Stimulated activated CD4-positive, alpha-beta T cell treated with anti-CD3 and anti-CD28 coated beads, Interleukin-4, amount 100 ng/mL, for 24 hours (primary cell): ENCODE data around the gene PCDHA7.
"Not testable (repeated sequence)": the region's sequence is repeated elsewhere in the genome, so short reads cannot be mapped to it uniquely, and the experiment has no call there.

Experiments
- DNase-seq: peaks from one replicate; pipeline ENCODE4 v3.0.0-alpha.2; 2020

Gene PCDHA7

DNA sequence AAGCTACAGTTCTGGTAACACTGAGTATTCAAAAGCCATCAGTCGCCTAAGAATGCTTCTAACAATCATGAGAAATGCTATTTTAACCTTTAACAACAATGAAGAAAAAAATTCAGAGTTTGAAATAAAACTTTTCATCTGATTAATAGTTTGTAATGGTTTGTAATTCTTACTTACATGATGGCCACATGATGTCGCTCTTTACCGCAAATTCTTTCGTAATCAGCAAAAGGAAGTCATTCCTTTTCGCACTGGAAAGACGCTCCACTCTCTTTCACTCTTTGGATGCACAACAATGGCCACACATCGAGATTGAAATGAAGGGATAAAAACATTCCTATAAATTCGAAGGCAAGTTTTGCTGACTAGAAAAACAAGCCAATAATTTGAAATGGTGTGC is at the start of gene PCDHA7:
PCDHA7 (plus strand) TSS at position 277 of the 400 bp plus-strand sequence; CDS start at position 392, 115 bp downstream.
- no peak for DNase-seq

- DNase-seq = no peak
Measured at GRCh38 chr5:140785905-140786686, 48.0 kb upstream of the PCDHA7 start, which contains the start of gene PCDHA1. PCDHA1 (plus strand) TSS chr5:140786140.

DNA sequence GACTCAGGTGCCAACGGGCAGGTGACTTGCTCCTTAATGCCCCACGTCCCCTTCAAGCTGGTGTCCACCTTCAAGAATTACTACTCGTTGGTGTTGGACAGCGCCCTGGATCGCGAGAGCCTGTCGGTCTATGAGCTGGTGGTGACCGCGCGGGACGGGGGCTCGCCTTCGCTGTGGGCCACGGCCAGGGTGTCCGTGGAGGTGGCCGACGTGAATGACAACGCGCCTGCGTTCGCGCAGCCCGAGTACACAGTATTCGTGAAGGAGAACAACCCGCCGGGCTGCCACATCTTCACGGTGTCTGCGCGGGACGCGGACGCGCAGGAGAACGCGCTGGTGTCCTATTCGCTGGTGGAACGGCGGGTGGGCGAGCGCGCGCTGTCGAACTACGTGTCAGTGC is 46.6 kb upstream of the PCDHA7 start:
- not testable (repeated sequence) for DNase-seq

- not testable (repeated sequence) for DNase-seq
Measured at GRCh38 chr5:140787849-140788504, 46.1 kb upstream of the PCDHA7 start.

DNA sequence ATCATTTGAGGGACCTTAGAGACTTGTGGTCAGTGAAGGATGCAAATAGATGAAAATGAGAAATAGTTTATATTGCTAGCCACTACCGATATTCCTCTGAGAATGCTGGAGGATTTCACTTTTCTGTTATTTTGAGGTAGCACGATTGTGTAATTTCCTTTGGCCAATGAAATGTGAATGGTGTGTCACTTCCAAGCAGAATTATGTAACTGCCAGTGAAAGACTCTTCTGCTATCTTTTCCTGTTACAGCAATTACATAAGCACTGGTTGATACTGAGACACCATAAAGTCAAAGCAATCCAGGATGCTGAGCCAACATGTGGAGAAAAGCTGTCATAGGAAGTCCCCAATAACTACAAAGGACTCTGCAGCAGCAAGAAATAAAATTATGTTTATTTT is 43.0 kb upstream of the PCDHA7 start:
- no peak for DNase-seq

GRCh38 chr5:140794595-140795258 is 39.3 kb upstream of the PCDHA7 start, which contains the start of gene PCDHA2:
PCDHA2 (plus strand) TSS chr5:140794852.
- no peak for DNase-seq

DNA sequence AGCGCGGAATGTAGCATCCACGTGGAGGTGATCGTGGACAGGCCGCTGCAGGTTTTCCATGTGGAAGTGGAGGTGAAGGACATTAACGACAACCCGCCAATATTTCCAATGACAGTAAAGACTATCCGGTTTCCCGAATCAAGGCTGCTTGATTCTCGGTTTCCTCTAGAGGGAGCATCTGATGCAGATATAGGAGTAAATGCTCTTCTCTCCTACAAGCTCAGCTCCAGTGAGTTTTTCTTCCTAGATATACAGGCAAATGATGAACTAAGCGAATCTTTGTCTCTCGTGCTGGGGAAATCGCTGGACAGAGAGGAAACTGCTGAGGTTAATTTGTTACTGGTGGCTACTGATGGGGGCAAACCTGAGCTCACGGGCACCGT is 38.8 kb upstream of the PCDHA7 start:
- no peak for DNase-seq

- DNase-seq = not testable (repeated sequence)
Measured at GRCh38 chr5:140796072-140796717, 37.9 kb upstream of the PCDHA7 start.

GRCh38 chr5:140796718-140797095 is 37.4 kb upstream of the PCDHA7 start:
- DNase-seq = no peak

- no peak for DNase-seq
Measured at GRCh38 chr5:140800816-140801493, 33.1 kb upstream of the PCDHA7 start, which contains the start of gene PCDHA3. PCDHA3 (plus strand) TSS chr5:140801057.

GRCh38 chr5:140801494-140801841 is 32.6 kb upstream of the PCDHA7 start:
- no peak for DNase-seq

GRCh38 chr5:140802381-140802780 is 31.7 kb upstream of the PCDHA7 start:
- DNase-seq = not testable (repeated sequence)

DNA sequence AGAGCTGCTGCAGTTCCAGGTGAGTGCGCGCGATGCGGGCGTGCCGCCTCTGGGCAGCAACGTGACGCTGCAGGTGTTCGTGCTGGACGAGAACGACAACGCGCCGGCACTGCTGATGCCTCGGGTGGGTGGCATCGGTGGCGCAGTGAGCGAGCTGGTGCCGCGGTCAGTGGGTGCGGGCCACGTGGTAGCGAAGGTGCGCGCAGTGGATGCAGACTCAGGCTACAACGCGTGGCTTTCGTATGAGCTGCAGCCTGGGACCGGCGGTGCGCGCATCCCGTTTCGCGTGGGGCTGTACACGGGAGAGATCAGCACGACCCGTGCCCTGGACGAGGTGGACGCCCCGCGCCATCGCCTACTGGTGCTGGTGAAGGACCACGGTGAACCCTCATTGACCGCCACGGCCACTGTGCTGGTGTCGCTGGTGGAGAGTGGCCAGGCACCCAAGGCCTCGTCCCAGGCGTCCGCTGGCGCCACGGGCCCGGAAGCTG is 31.2 kb upstream of the PCDHA7 start:
- no peak for DNase-seq

GRCh38 chr5:140806834-140807775 is 27.0 kb upstream of the PCDHA7 start, which contains the start of gene PCDHA4:
PCDHA4 (plus strand) TSS chr5:140807068.
- no peak for DNase-seq

DNA sequence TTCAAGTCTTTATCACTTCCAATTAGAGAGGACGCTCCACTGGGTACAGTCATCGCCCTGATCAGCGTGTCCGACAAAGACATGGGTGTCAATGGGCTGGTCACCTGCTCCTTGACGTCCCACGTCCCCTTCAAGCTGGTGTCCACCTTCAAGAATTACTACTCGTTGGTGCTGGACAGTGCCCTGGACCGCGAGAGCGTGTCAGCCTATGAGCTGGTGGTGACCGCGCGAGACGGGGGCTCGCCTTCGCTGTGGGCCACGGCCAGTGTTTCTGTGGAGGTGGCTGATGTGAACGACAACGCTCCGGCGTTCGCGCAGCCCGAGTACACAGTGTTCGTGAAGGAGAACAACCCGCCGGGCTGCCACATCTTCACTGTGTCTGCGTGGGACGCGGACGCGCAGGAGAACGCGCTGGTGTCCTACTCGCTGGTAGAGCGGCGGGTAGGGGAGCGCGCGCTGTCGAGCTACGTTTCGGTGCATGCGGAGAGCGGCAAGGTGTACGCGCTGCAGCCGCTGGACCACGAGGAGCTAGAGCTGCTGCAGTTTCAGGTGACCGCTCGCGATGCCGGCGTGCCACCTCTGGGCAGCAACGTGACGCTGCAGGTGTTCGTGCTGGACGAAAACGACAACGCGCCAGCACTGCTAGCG is 25.7 kb upstream of the PCDHA7 start:
- DNase-seq = not testable (repeated sequence)

DNA sequence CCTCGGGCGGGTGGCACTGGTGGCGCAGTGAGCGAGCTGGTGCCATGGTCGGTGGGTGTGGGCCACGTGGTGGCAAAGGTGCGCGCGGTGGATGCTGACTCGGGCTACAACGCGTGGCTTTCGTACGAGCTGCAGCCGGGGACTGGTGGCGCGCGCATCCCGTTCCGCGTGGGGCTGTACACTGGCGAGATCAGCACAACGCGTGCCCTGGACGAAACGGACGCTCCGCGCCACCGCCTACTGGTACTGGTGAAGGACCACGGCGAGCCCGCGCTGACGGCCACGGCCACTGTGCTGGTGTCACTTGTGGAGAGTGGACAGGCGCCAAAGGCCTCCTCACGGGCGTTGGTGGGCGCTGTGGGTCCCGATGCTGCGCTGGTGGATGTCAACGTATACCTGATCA is 25.2 kb upstream of the PCDHA7 start:
- DNase-seq = no peak

- no peak for DNase-seq
Measured at GRCh38 chr5:140821375-140822280, 12.4 kb upstream of the PCDHA7 start, which contains the start of gene PCDHA5. PCDHA5 (plus strand) TSS chr5:140821613.

DNA sequence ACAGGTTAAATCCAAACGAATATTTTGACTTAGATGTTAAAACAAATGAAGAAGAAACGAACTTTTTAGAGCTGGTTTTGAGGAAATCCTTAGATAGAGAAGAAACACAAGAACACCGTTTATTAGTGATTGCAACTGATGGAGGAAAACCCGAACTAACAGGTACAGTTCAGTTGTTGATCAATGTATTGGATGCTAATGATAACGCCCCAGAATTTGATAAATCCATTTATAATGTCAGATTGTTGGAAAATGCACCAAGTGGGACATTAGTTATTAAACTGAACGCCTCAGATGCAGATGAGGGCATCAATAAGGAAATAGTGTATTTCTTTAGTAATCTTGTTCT is 11.8 kb upstream of the PCDHA7 start:
- DNase-seq = no peak

GRCh38 chr5:140822969-140823368 is 11.1 kb upstream of the PCDHA7 start:
- DNase-seq = not testable (repeated sequence)
